ENCODE results near the gene CBX6.
"Not testable (repeated sequence)": the region's sequence is repeated elsewhere in the genome, so short reads cannot be mapped to it uniquely, and the experiment has no call there.

The CBX6 gene

GRCh38 chr22:38911434-38911833, 39.4 kb upstream of the CBX6 start:
- H3K4me3 ChIP-seq (ENCODE audit: low read depth, low read length), result no peak overlapping the region
- H3K14ac ChIP-seq (ENCODE audit: low read length), result no peak overlapping the region
- no peak overlapping the region for H3K18ac ChIP-seq (ENCODE audit: low read length)
- no peak overlapping the region for H2BK120ac ChIP-seq (ENCODE audit: insufficient read depth, low read length, poor library complexity)
- no peak overlapping the region for H3K23ac ChIP-seq (ENCODE audit: low read length)
- no peaks in the 10 kb centered on the region for H3K4me1 ChIP-seq (ENCODE audit: control insufficient read depth in 1 of 2, insufficient read depth in 2 of 2, low read length in 2 of 2)
- no peak overlapping the region for H4K91ac ChIP-seq (ENCODE audit: low read depth, low read length)
- no peaks in the 10 kb centered on the region for H3K36me3 ChIP-seq (ENCODE audit: control insufficient read depth in 1 of 2, insufficient read depth in 2 of 2, low read length in 2 of 2)
- H3K79me1 ChIP-seq (ENCODE audit: low read length), result no peaks in the 10 kb centered on the region
- no peaks in the 10 kb centered on the region for H3K9me3 ChIP-seq (ENCODE audit: insufficient read depth, low read depth, low read length)
- no peak overlapping the region for H2AK5ac ChIP-seq (ENCODE audit: low read length)
- no peak overlapping the region for H2BK12ac ChIP-seq (ENCODE audit: low read length)
- no peaks in the 10 kb centered on the region for H3K79me2 ChIP-seq (ENCODE audit: control insufficient read depth, insufficient read depth, low read length, poor library complexity)
- no peak overlapping the region for H3K4me2 ChIP-seq (ENCODE audit: low read length)
- no CpG with 5 or more reads among the region's 1 CpG for WGBS (ENCODE audit: extremely low coverage, insufficient coverage, insufficient read length)
- H2AFZ ChIP-seq (ENCODE audit: insufficient read depth, low read length, poor library complexity), result no peak overlapping the region
- H3K9ac ChIP-seq (ENCODE audit: low read length), result no peak overlapping the region
- H3K27me3 ChIP-seq (ENCODE audit: insufficient read depth, low read length), result no peaks in the 10 kb centered on the region
- H2BK5ac ChIP-seq (ENCODE audit: low read depth, low read length, poor library complexity), result no peak overlapping the region
- H4K12ac ChIP-seq (ENCODE audit: low read depth, low read length), result no peak overlapping the region
- DNase-seq, result no peak
- H3K4ac ChIP-seq (ENCODE audit: low read depth, low read length), result no peak overlapping the region
- no peak overlapping the region for H4K8ac ChIP-seq (ENCODE audit: low read depth, low read length)
- no peak overlapping the region for H3K27ac ChIP-seq (ENCODE audit: low read depth, low read length)

GRCh38 chr22:38907767-38908166, 35.8 kb upstream of the CBX6 start:
- Histone ChIP-seq H2BK12ac (ENCODE audit: low read length) (no peak overlapping the region), H3K18ac (ENCODE audit: low read length) (no peak overlapping the region), H3K36me3 (ENCODE audit: control insufficient read depth in 1 of 2, insufficient read depth in 2 of 2, low read length in 2 of 2) (no peaks in the 10 kb centered on the region), H3K14ac (ENCODE audit: low read length) (no peak overlapping the region), H2AK5ac (ENCODE audit: low read length) (no peak overlapping the region), H3K27me3 (ENCODE audit: insufficient read depth, low read length) (no peaks in the 10 kb centered on the region), H3K4me3 (ENCODE audit: low read depth, low read length) (no peak overlapping the region), H3K27ac (ENCODE audit: low read depth, low read length) (no peak overlapping the region), H2BK120ac (ENCODE audit: insufficient read depth, low read length, poor library complexity) (no peak overlapping the region), H2AFZ (ENCODE audit: insufficient read depth, low read length, poor library complexity) (no peak overlapping the region), H3K79me1 (ENCODE audit: low read length) (no peaks in the 10 kb centered on the region), H4K8ac (ENCODE audit: low read depth, low read length) (no peak overlapping the region), H4K12ac (ENCODE audit: low read depth, low read length) (no peak overlapping the region), H3K4me1 (ENCODE audit: control insufficient read depth in 1 of 2, insufficient read depth in 2 of 2, low read length in 2 of 2) (no peaks in the 10 kb centered on the region), H4K91ac (ENCODE audit: low read depth, low read length) (no peak overlapping the region), H3K4me2 (ENCODE audit: low read length) (no peak overlapping the region), H3K9me3 (ENCODE audit: insufficient read depth, low read depth, low read length) (no peaks in the 10 kb centered on the region), H3K79me2 (ENCODE audit: control insufficient read depth, insufficient read depth, low read length, poor library complexity) (no peaks in the 10 kb centered on the region), H3K23ac (ENCODE audit: low read length) (no peak overlapping the region), H3K9ac (ENCODE audit: low read length) (no peak overlapping the region), H2BK5ac (ENCODE audit: low read depth, low read length, poor library complexity) (no peak overlapping the region), H3K4ac (ENCODE audit: low read depth, low read length) (no peak overlapping the region)
- no CpG with 5 or more reads among the region's 2 CpGs for WGBS (ENCODE audit: extremely low coverage, insufficient coverage, insufficient read length)
- DNase-seq, result no peak

GRCh38 chr22:38906052-38906451, 34.0 kb upstream of the CBX6 start:
- H3K23ac ChIP-seq (ENCODE audit: low read length), result no peak overlapping the region
- H3K79me1 ChIP-seq (ENCODE audit: low read length), result no peaks in the 10 kb centered on the region
- H3K79me2 ChIP-seq (ENCODE audit: control insufficient read depth, insufficient read depth, low read length, poor library complexity), result no peaks in the 10 kb centered on the region
- no peak overlapping the region for H4K12ac ChIP-seq (ENCODE audit: low read depth, low read length)
- no peaks in the 10 kb centered on the region for H3K9me3 ChIP-seq (ENCODE audit: insufficient read depth, low read depth, low read length)
- no peak overlapping the region for H2AK5ac ChIP-seq (ENCODE audit: low read length)
- H4K8ac ChIP-seq (ENCODE audit: low read depth, low read length), result no peak overlapping the region
- no peak overlapping the region for H3K4me3 ChIP-seq (ENCODE audit: low read depth, low read length)
- no peaks in the 10 kb centered on the region for H3K27me3 ChIP-seq (ENCODE audit: insufficient read depth, low read length)
- no peak for DNase-seq
- H3K18ac ChIP-seq (ENCODE audit: low read length), result no peak overlapping the region
- no peak overlapping the region for H3K4ac ChIP-seq (ENCODE audit: low read depth, low read length)
- no peak overlapping the region for H2BK120ac ChIP-seq (ENCODE audit: insufficient read depth, low read length, poor library complexity)
- WGBS (ENCODE audit: extremely low coverage, insufficient coverage, insufficient read length), result no CpG with 5 or more reads among the region's 3 CpGs
- H2AFZ ChIP-seq (ENCODE audit: insufficient read depth, low read length, poor library complexity), result no peak overlapping the region
- H3K14ac ChIP-seq (ENCODE audit: low read length), result no peak overlapping the region
- H2BK12ac ChIP-seq (ENCODE audit: low read length), result no peak overlapping the region
- H4K91ac ChIP-seq (ENCODE audit: low read depth, low read length), result no peak overlapping the region
- peaks cover 7% of the 10 kb centered on the region in 2 experiments for H3K4me1 ChIP-seq (ENCODE audit: control insufficient read depth in 1 of 2, insufficient read depth in 2 of 2, low read length in 2 of 2)
- H3K9ac ChIP-seq (ENCODE audit: low read length), result no peak overlapping the region
- no peak overlapping the region for H3K4me2 ChIP-seq (ENCODE audit: low read length)
- H3K27ac ChIP-seq (ENCODE audit: low read depth, low read length), result no peak overlapping the region
- no peak overlapping the region for H2BK5ac ChIP-seq (ENCODE audit: low read depth, low read length, poor library complexity)
- no peaks in the 10 kb centered on the region for H3K36me3 ChIP-seq (ENCODE audit: control insufficient read depth in 1 of 2, insufficient read depth in 2 of 2, low read length in 2 of 2)

- H3K14ac ChIP-seq (ENCODE audit: low read length); H3K4me1 ChIP-seq (ENCODE audit: control insufficient read depth in 1 of 2, insufficient read depth in 2 of 2, low read length in 2 of 2); H2AFZ ChIP-seq (ENCODE audit: insufficient read depth, low read length, poor library complexity): not testable (repeated sequence)
Observed at GRCh38 chr22:38904052-38904617, 32.1 kb upstream of the CBX6 start.

More at GRCh38 chr22:38904052-38904617, 32.1 kb upstream of the CBX6 start:
- H3K27ac ChIP-seq (ENCODE audit: low read depth, low read length); H2BK5ac ChIP-seq (ENCODE audit: low read depth, low read length, poor library complexity); H2AK5ac ChIP-seq (ENCODE audit: low read length); H3K4me2 ChIP-seq (ENCODE audit: low read length); H3K4ac ChIP-seq (ENCODE audit: low read depth, low read length); H2BK120ac ChIP-seq (ENCODE audit: insufficient read depth, low read length, poor library complexity); H3K23ac ChIP-seq (ENCODE audit: low read length); H3K9me3 ChIP-seq (ENCODE audit: insufficient read depth, low read depth, low read length); H3K36me3 ChIP-seq (ENCODE audit: control insufficient read depth in 1 of 2, insufficient read depth in 2 of 2, low read length in 2 of 2); H3K4me3 ChIP-seq (ENCODE audit: low read depth, low read length); H3K79me1 ChIP-seq (ENCODE audit: low read length); H3K9ac ChIP-seq (ENCODE audit: low read length); H3K79me2 ChIP-seq (ENCODE audit: control insufficient read depth, insufficient read depth, low read length, poor library complexity); H3K27me3 ChIP-seq (ENCODE audit: insufficient read depth, low read length); H3K18ac ChIP-seq (ENCODE audit: low read length); H2BK12ac ChIP-seq (ENCODE audit: low read length); H4K91ac ChIP-seq (ENCODE audit: low read depth, low read length); DNase-seq; H4K8ac ChIP-seq (ENCODE audit: low read depth, low read length); H4K12ac ChIP-seq (ENCODE audit: low read depth, low read length): not testable (repeated sequence)
- WGBS (ENCODE audit: extremely low coverage, insufficient coverage, insufficient read length), result no CpG with 5 or more reads among the region's 5 CpGs

Data from trophoblast cell (in vitro differentiated cells and primary cell).